ENCODE measurements around the gene FAH. TPM values are rescaled to one million over a fixed set of nuclear protein-coding genes. Genes with fewer than 3 reads are reported as not detected.
"Not testable (repeated sequence)": the region's sequence is repeated elsewhere in the genome, so short reads cannot be mapped to it uniquely, and the experiment has no call there.

The FAH gene
- total RNA-seq, 6 donors from 2014 or later, result 14.0 to 46.1 (median 34.5) TPM

- no peak for DNase-seq
- Histone ChIP-seq H3K27ac (no peak overlapping the region), H3K27me3 (no peaks in the 10 kb centered on the region), H3K9me3 (no peaks in the 10 kb centered on the region), H3K4me3 (no peak overlapping the region), H3K36me3 (no peaks in the 10 kb centered on the region), H3K4me1 (peaks cover 3 to 20% (median 12%) of the 10 kb centered on the region in 4 donors)
- no peak for ATAC-seq (ENCODE audit: low FRiP score in 2 of 2)
- TF ChIP-seq EP300 (IDR thresholded peaks at IDR 0.05), result no peak
- no peak for TF ChIP-seq POLR2A (IDR thresholded peaks at IDR 0.05)
- no peak for TF ChIP-seq CTCF (IDR thresholded peaks at IDR 0.05)
- TF ChIP-seq POLR2AphosphoS5 (IDR thresholded peaks at IDR 0.05), result no peak
- WGBS, 2 donors, result 74 to 84% methylated on average over 1 of the region's 1 CpG
Measured at GRCh38 chr15:80115021-80115420, 37.8 kb upstream of the FAH start.

DNA sequence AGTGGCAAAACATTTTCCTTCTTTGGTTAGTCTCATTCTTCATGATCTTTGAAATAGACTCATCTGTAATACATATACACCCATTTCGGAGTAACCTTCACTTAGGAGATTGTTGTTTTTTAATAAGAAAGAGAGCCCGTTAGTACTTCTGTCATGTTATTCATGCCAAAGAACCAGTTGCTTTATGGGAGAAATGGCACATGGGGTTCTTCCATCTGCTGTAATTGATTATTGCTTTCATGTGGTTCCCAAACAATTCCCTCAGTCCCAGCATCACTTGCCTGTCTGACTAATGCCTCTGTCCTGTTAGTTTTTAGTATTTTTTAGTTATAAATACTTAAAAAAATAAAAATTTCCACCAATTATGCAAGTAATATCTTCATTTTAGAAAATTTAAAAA lies 33.8 kb upstream of the FAH start:
- peaks cover 0 to 24% (median 4%) of the 10 kb centered on the region in 4 donors for H3K36me3 ChIP-seq

DNA sequence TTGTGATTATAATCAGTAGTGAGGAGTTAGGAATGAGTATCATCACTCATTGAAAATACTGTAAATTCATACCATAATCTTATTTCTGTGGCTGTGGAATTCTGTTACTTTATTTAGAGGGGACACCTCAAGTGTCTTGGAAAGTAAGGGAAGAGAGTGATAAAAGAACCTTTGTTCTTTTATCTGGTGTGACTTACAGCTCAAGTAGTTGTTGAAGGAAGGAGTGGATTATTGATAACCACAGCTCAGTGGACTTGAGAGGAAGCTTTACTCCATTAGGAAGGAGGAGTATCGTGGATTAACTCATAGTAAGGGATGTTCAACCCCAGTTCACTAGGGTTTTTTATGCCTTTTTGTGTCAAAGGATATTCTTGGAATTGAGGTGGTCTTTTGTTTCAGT lies 32.2 kb upstream of the FAH start:
- Histone ChIP-seq H3K9me3 (no peaks in the 10 kb centered on the region), H3K4me3 (no peak overlapping the region), H3K4me1 (peaks cover 0 to 7% (median 2%) of the 10 kb centered on the region in 4 donors), H3K36me3 (peaks cover 0 to 32% (median 7%) of the 10 kb centered on the region in 4 donors), H3K27ac (no peak overlapping the region), H3K27me3 (no peaks in the 10 kb centered on the region)
- DNase-seq (no peak), ATAC-seq (ENCODE audit: low FRiP score in 2 of 2) (no peak)
- TF ChIP-seq CTCF (IDR thresholded peaks at IDR 0.05) (no peak), POLR2AphosphoS5 (IDR thresholded peaks at IDR 0.05) (no peak), EP300 (IDR thresholded peaks at IDR 0.05) (no peak), POLR2A (IDR thresholded peaks at IDR 0.05) (no peak)
- 84 to 87% methylated on average over 1 of the region's 1 CpG for WGBS, 2 donors

More for the DNA sequence above, 33.8 kb upstream of the FAH start:
- H3K27me3 ChIP-seq, result no peaks in the 10 kb centered on the region
- H3K4me3 ChIP-seq, result no peak overlapping the region
- no peak overlapping the region for H3K27ac ChIP-seq
- ATAC-seq (ENCODE audit: low FRiP score in 2 of 2), result no peak
- H3K9me3 ChIP-seq, result no peaks in the 10 kb centered on the region
- 95 to 97% methylated on average over 2 of the region's 2 CpGs for WGBS, 2 donors
- H3K4me1 ChIP-seq, result peaks cover 3 to 14% (median 9%) of the 10 kb centered on the region in 4 donors
- no peak for DNase-seq
- TF ChIP-seq POLR2AphosphoS5 (IDR thresholded peaks at IDR 0.05) (no peak), EP300 (IDR thresholded peaks at IDR 0.05) (no peak), POLR2A (IDR thresholded peaks at IDR 0.05) (no peak), CTCF (IDR thresholded peaks at IDR 0.05) (no peak)

- peaks cover 0 to 3% (median 0%) of the 10 kb centered on the region in 4 donors for H3K4me1 ChIP-seq
- ATAC-seq (ENCODE audit: low FRiP score in 2 of 2) (no peak), DNase-seq (no peak)
- H3K9me3 ChIP-seq, result no peaks in the 10 kb centered on the region
- H3K27me3 ChIP-seq, result no peaks in the 10 kb centered on the region
- 89 to 90% methylated on average over 4 of the region's 4 CpGs for WGBS, 2 donors
- TF ChIP-seq CTCF (IDR thresholded peaks at IDR 0.05) (no peak), POLR2AphosphoS5 (IDR thresholded peaks at IDR 0.05) (no peak), POLR2A (IDR thresholded peaks at IDR 0.05) (no peak), EP300 (IDR thresholded peaks at IDR 0.05) (no peak)
- H3K36me3 ChIP-seq, result peaks cover 0 to 41% (median 10%) of the 10 kb centered on the region in 4 donors
- H3K4me3 ChIP-seq, result no peak overlapping the region
- H3K27ac ChIP-seq, result no peak overlapping the region
Measured at GRCh38 chr15:80121546-80121945, 31.3 kb upstream of the FAH start.

GRCh38 chr15:80123034-80123433 lies 29.8 kb upstream of the FAH start:
- TF ChIP-seq CTCF (IDR thresholded peaks at IDR 0.05), result no peak
- no peak for TF ChIP-seq POLR2AphosphoS5 (IDR thresholded peaks at IDR 0.05)
- no peak for TF ChIP-seq EP300 (IDR thresholded peaks at IDR 0.05)
- no peak for TF ChIP-seq POLR2A (IDR thresholded peaks at IDR 0.05)
- Histone ChIP-seq H3K9me3 (no peaks in the 10 kb centered on the region), H3K36me3 (peaks cover 0 to 47% (median 11%) of the 10 kb centered on the region in 4 donors), H3K27ac (no peak overlapping the region), H3K4me1 (no peaks in the 10 kb centered on the region), H3K4me3 (no peak overlapping the region), H3K27me3 (no peaks in the 10 kb centered on the region)
- ATAC-seq (ENCODE audit: low FRiP score in 2 of 2) (no peak), DNase-seq (no peak)
- 83% methylated on average over 6 of the region's 6 CpGs for WGBS, 2 donors

- not testable (repeated sequence) for H3K27ac ChIP-seq; H3K27me3 ChIP-seq; DNase-seq; ATAC-seq (ENCODE audit: low FRiP score in 2 of 2); H3K4me3 ChIP-seq; H3K4me1 ChIP-seq; H3K9me3 ChIP-seq
- 95 to 99% methylated on average over 6 of the region's 6 CpGs for WGBS, 2 donors
- H3K36me3 ChIP-seq, result peaks cover 0 to 62% (median 13%) of the 10 kb centered on the region in 4 donors
Measured at GRCh38 chr15:80127253-80127652, 25.5 kb upstream of the FAH start.
